HepG2 (cell line): ENCODE results near the gene DRAP1. TPM values are rescaled to one million over a fixed set of nuclear protein-coding genes. Genes with fewer than 3 reads are reported as not detected.

Source experiments
- ATAC-seq: fragments of 200-7000 bp; cut with Tn5 transposase; 3 replicates; pipeline ENCODE4 v1.9.1; 2020; ENCODE audit warnings: mild to moderate bottlenecking, moderate library complexity
- BruUV-seq: library from RNA; stranded (reverse); fragments of 400-500 nt; replicated peaks from 2 replicates; lab custom pipeline; 2021; lab: Mats Ljungman, UMichigan
- CTCF ChIA-PET: fragments of 300-600 bp; formaldehyde crosslinking; extraction: SDS; loops from one replicate; lab custom pipeline; 2021; ENCODE audit warnings: low total read pairs, inconsistent platforms, low intra/inter-chr PET ratio; lab: Yijun Ruan, JAX
- POLR2A ChIA-PET: fragments of 350-600 bp; sonication (Branson Sonifier 250); formaldehyde crosslinking; loops from one replicate; lab custom pipeline; 2020; ENCODE audit warnings: antibody characterized with exemption, inconsistent platforms; lab: Yijun Ruan, JAX
- DNase-seq: peaks from one replicate; pipeline ENCODE4 v3.0.0-alpha.2; 2015; ENCODE audit warnings: low spot score
- FAIRE-seq: peaks from 3 replicates; lab custom pipeline; 2011; peaks lifted over from hg19 to GRCh38; lab: Jason Lieb, UNC
- H2AFZ ChIP-seq: one replicate; pipeline ENCODE4 v1.6.1; 2011; ENCODE audit warnings: low read length, inconsistent platforms
- H3K27ac ChIP-seq: fragments of 300-600 bp; 3 replicates; pipeline ENCODE4 v1.8.0; 2011; ENCODE audit warnings: mixed run types, mild to moderate bottlenecking, mixed read lengths, low read length, inconsistent platforms; ENCODE audit not compliant: insufficient read depth; ENCODE audit errors: extremely low read length
- H3K27me3 ChIP-seq, 2 experiments: fragments of 200-600 bp in 1 of 2; 2 replicates in 1 of 2; 3 replicates in 1 of 2; pipeline versions ENCODE4 v1.6.0 to v1.8.0; 2011; ENCODE audit warnings: low read length in 2 of 2, mild to moderate bottlenecking in 2 of 2, moderate library complexity in 2 of 2, inconsistent platforms in 1 of 2; ENCODE audit not compliant: insufficient read depth in 2 of 2, control insufficient read depth in 1 of 2
- H3K36me3 ChIP-seq, 2 experiments: fragments of 200-600 bp in 1 of 2; replicated peaks in 1 of 2; 2 replicates in 1 of 2; 3 replicates in 1 of 2; pipeline versions ENCODE4 v1.5.1 to v1.8.0; 2011; ENCODE audit warnings: low read length in 2 of 2, inconsistent platforms in 1 of 2; ENCODE audit not compliant: insufficient read depth in 2 of 2, control insufficient read depth in 1 of 2
- H3K4me1 ChIP-seq: 2 replicates; pipeline ENCODE4 v1.5.1; 2012; ENCODE audit warnings: low read length, inconsistent platforms; ENCODE audit not compliant: insufficient read depth
- H3K4me2 ChIP-seq: 2 replicates; pipeline ENCODE4 v1.6.0; 2011; ENCODE audit warnings: low read depth, low read length, inconsistent platforms
- H3K4me3 ChIP-seq, 3 experiments: fragments of 200-600 bp in 1 of 3; sonication (generic), shearing (Covaris generic) in 1 of 3; replicated peaks in 1 of 3; 2 replicates each; pipeline ENCODE4 v1.5.1; 2011 to 2016; ENCODE audit warnings: low read length in 3 of 3, inconsistent platforms in 2 of 3, low read depth in 2 of 3, mild to moderate bottlenecking in 2 of 3, control low read depth in 1 of 3, mixed read lengths in 1 of 3; ENCODE audit not compliant: insufficient read depth in 1 of 3
- H3K79me2 ChIP-seq: one replicate; pipeline ENCODE4 v1.6.1; 2011; ENCODE audit warnings: low read length, inconsistent platforms; ENCODE audit not compliant: insufficient read depth
- H3K9ac ChIP-seq: 2 replicates; pipeline ENCODE4 v1.6.0; 2011; ENCODE audit warnings: mild to moderate bottlenecking, low read depth, low read length, inconsistent platforms; ENCODE audit not compliant: insufficient read depth
- H3K9me3 ChIP-seq: 2 replicates; pipeline ENCODE4 v1.5.1; 2012; ENCODE audit warnings: mild to moderate bottlenecking, low read length
- H4K20me1 ChIP-seq: 2 replicates; pipeline ENCODE4 v1.6.0; 2011; ENCODE audit warnings: inconsistent platforms, mild to moderate bottlenecking, low read length, moderate library complexity; ENCODE audit not compliant: insufficient read depth
- CEBPG ChIP-seq: IDR thresholded peaks from 2 replicates; pipeline ENCODE4 v1.6.1; 2016
- NBN ChIP-seq: fragments of 450-650 bp; conservative IDR thresholded peaks from 2 replicates; pipeline ENCODE4 v1.6.1; 2017
- ZNF207 ChIP-seq: fragments of 450-650 bp; IDR thresholded peaks from 2 replicates; pipeline ENCODE4 v1.6.1; 2016; ENCODE audit warnings: antibody characterized with exemption, borderline replicate concordance
- WGBS: methylation state at CpG from one replicate; pipeline ENCODE4 v1.1.6; 2017; ENCODE audit warnings: low lambda C conversion rate; 5-methylcytosine and 5-hydroxymethylcytosine counted together
- in situ Hi-C: cut with HindIII; loops from 2 replicates; pipeline ENCODE4 v1.10.0; 2017; ENCODE audit warnings: low pct_unique_long_range_greater_than_20kb; ENCODE audit not compliant: extremely low pct_ligation_motif_present
- intact Hi-C: fragments of 100-400 bp; cut with micrococcal nuclease; formaldehyde crosslinking; loops from one replicate; pipeline ENCODE4 v1.10.0; 2022; ENCODE audit not compliant: unreplicated experiment
- polyA plus RNA-seq, 8 experiments: library from polyadenylated mRNA; depleted of rRNA in 3 of 8; stranded (reverse) in 7 of 8; unstranded in 1 of 8; fragments of >200 nt; fragmentation: Illumina TruSeq in 4 of 8; extraction: Trizol in 4 of 8; gene quantifications; 2 replicates each; pipeline versions ENCODE4 v1.2.1 to v1.2.3, GENCODE V29; 2011 to 2016; ENCODE audit warnings: low read depth in 4 of 8, missing spikeins in 1 of 8, mixed read lengths in 1 of 8; ENCODE audit not compliant: insufficient read depth in 1 of 8
- total RNA-seq, 5 experiments: library from RNA; depleted of rRNA; stranded (reverse); fragments of >200 nt; fragmentation: Illumina TruSeq; extraction: Trizol; gene quantifications; 2 replicates each; pipeline ENCODE4 v1.2.3, GENCODE V29; 2016; ENCODE audit warnings: low read depth in 1 of 5
- TF ChIP-seq, protein P1 (sequence below): IDR thresholded peaks from 2 replicates; pipeline ENCODE4 v1.6.1; 2016; ENCODE audit warnings: low read depth, missing genetic modification reagents, missing compliant biosample characterization
- TF ChIP-seq, protein P2 (sequence below): sonication (generic); formaldehyde crosslinking; IDR thresholded peaks from 2 replicates; pipeline ENCODE4 v1.4.0; 2020; ENCODE audit warnings: missing genetic modification reagents

DRAP1 gene
- total and polyA plus RNA-seq, 2 of the 13 experiments (the other 11 are each of a cell fraction or from before 2014, with no cell fraction given) = 46.8 to 52.3 TPM

DNA sequence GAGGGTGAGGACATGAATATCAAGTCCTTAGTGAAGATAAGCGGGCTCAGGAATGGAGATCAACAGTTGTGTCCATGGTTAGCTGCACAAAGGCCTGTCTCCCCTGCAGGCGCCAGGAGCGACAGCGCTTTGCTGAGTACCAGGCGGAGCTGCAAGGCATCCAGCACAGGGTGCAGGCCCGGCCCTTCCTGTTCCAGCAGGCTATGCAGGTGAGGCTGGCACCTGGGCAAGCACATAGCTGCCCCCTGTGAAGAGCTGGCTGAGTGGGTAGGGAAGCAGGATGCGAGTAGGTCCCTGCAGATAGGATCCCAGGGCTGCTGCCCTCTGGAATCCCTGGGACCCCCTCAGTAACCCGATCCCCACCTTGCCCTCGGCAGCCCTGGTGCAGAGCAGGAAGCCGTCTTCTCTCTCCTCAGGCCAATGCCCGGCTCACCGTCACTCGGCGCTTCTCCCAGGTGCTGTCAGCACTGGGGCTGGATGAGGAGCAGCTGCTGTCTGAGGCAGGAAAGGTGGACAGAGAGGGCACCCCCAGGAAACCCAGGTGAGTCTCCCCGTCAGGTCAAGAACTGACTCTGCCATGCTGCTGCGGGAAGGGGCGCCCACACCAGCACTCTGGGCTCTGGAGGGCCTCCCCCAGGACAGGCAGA is 39.7 kb downstream of the DRAP1 start:
- no TSS peak for BruUV-seq
- peaks cover 20% of the 10 kb centered on the region for H3K79me2 ChIP-seq
- H3K9me3 ChIP-seq = no peaks in the 10 kb centered on the region
- no peak overlapping the region for H3K27ac ChIP-seq
- in situ Hi-C loops (no loop called here), intact Hi-C loops (no loop called here)
- H3K9ac ChIP-seq = no peak overlapping the region
- 85% methylated on average over 4 of the region's 17 CpGs for WGBS
- TF ChIP-seq, protein P1, sequence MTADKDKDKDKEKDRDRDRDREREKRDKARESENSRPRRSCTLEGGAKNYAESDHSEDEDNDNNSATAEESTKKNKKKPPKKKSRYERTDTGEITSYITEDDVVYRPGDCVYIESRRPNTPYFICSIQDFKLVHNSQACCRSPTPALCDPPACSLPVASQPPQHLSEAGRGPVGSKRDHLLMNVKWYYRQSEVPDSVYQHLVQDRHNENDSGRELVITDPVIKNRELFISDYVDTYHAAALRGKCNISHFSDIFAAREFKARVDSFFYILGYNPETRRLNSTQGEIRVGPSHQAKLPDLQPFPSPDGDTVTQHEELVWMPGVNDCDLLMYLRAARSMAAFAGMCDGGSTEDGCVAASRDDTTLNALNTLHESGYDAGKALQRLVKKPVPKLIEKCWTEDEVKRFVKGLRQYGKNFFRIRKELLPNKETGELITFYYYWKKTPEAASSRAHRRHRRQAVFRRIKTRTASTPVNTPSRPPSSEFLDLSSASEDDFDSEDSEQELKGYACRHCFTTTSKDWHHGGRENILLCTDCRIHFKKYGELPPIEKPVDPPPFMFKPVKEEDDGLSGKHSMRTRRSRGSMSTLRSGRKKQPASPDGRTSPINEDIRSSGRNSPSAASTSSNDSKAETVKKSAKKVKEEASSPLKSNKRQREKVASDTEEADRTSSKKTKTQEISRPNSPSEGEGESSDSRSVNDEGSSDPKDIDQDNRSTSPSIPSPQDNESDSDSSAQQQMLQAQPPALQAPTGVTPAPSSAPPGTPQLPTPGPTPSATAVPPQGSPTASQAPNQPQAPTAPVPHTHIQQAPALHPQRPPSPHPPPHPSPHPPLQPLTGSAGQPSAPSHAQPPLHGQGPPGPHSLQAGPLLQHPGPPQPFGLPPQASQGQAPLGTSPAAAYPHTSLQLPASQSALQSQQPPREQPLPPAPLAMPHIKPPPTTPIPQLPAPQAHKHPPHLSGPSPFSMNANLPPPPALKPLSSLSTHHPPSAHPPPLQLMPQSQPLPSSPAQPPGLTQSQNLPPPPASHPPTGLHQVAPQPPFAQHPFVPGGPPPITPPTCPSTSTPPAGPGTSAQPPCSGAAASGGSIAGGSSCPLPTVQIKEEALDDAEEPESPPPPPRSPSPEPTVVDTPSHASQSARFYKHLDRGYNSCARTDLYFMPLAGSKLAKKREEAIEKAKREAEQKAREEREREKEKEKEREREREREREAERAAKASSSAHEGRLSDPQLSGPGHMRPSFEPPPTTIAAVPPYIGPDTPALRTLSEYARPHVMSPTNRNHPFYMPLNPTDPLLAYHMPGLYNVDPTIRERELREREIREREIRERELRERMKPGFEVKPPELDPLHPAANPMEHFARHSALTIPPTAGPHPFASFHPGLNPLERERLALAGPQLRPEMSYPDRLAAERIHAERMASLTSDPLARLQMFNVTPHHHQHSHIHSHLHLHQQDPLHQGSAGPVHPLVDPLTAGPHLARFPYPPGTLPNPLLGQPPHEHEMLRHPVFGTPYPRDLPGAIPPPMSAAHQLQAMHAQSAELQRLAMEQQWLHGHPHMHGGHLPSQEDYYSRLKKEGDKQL (CRISPR knock-in tag) = no peak
- TF ChIP-seq NBN (no peak), ZNF207 (no peak), CEBPG (CRISPR knock-in tag) (no peak)
- TF ChIP-seq, protein P2, sequence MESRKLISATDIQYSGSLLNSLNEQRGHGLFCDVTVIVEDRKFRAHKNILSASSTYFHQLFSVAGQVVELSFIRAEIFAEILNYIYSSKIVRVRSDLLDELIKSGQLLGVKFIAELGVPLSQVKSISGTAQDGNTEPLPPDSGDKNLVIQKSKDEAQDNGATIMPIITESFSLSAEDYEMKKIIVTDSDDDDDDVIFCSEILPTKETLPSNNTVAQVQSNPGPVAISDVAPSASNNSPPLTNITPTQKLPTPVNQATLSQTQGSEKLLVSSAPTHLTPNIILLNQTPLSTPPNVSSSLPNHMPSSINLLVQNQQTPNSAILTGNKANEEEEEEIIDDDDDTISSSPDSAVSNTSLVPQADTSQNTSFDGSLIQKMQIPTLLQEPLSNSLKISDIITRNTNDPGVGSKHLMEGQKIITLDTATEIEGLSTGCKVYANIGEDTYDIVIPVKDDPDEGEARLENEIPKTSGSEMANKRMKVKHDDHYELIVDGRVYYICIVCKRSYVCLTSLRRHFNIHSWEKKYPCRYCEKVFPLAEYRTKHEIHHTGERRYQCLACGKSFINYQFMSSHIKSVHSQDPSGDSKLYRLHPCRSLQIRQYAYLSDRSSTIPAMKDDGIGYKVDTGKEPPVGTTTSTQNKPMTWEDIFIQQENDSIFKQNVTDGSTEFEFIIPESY (CRISPR knock-in tag) = peak; percentile 76; the same call in 1 of the 2 replicates
- no peaks in the 10 kb centered on the region for H4K20me1 ChIP-seq
- peaks cover 2 to 3% of the 10 kb centered on the region in 2 experiments; a peak in 4 of 5 replicates for H3K36me3 ChIP-seq
- H3K4me3 ChIP-seq = no peak overlapping the region
- POLR2A ChIA-PET = interaction anchor here (1.3 kb wide), 1 partner anchor 71 kb away, joined by 5 read pairs; the partner anchor contains the start of gene FIBP
- CTCF ChIA-PET = no interaction called here
- H2AFZ ChIP-seq = no peak overlapping the region
- peaks cover 63% of the 10 kb centered on the region for H3K4me1 ChIP-seq
- FAIRE-seq (no peak), ATAC-seq (no peak), DNase-seq (no peak)
- H3K27me3 ChIP-seq = no peaks in the 10 kb centered on the region; a peak in 1 of 5 replicates
- no peak overlapping the region for H3K4me2 ChIP-seq
